ENCODE data around the gene RFT1. TPM values are rescaled to one million over a fixed set of nuclear protein-coding genes. Genes with fewer than 3 reads are reported as not detected.

RFT1 gene
- total RNA-seq, 2 experiments from 2014 or later, result 42.5 to 42.9 TPM

GRCh38 chr3:53134631-53135232 lies 4.5 kb upstream of the RFT1 start:
- DNase-seq (peak; percentile 80), ATAC-seq (peak; percentile 70)
- Mint-ChIP-seq H3K27me3 (no peaks in the 10 kb centered on the region), H3K9me3 (no peaks in the 10 kb centered on the region), H3K36me3 (ENCODE audit: low read depth) (peaks cover 1% of the 10 kb centered on the region), H3K27ac (no peak overlapping the region), H3K4me1 (ENCODE audit: low read depth) (peaks cover 10% of the 10 kb centered on the region), H3K4me3 (no peak overlapping the region)
- intact Hi-C loops (cut with micrococcal nuclease), result loop anchor here (5.0 to 10.0 kb wide), 2 partner anchors 63 to 210 kb away; partner anchors contain the start of gene DCP1A
- ChIA-PET POLR2A (no interaction called here), CTCF (interaction anchor here (0.8 to 11.3 kb wide), 26 partner anchors 8 to 211 kb away, joined by 3 to 178 read pairs (median 6); no protein-coding TSS in a partner anchor)
- TF ChIP-seq, protein P1, sequence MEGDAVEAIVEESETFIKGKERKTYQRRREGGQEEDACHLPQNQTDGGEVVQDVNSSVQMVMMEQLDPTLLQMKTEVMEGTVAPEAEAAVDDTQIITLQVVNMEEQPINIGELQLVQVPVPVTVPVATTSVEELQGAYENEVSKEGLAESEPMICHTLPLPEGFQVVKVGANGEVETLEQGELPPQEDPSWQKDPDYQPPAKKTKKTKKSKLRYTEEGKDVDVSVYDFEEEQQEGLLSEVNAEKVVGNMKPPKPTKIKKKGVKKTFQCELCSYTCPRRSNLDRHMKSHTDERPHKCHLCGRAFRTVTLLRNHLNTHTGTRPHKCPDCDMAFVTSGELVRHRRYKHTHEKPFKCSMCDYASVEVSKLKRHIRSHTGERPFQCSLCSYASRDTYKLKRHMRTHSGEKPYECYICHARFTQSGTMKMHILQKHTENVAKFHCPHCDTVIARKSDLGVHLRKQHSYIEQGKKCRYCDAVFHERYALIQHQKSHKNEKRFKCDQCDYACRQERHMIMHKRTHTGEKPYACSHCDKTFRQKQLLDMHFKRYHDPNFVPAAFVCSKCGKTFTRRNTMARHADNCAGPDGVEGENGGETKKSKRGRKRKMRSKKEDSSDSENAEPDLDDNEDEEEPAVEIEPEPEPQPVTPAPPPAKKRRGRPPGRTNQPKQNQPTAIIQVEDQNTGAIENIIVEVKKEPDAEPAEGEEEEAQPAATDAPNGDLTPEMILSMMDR (IDR thresholded peaks at IDR 0.05), result peak; percentile 73

- intact Hi-C loops (cut with micrococcal nuclease), result loop anchor here (5.0 to 10.0 kb wide), 2 partner anchors 65 to 212 kb away; partner anchors contain the start of gene DCP1A
- DNase-seq (no peak), ATAC-seq (no peak)
- Mint-ChIP-seq H3K27ac (no peak overlapping the region), H3K9me3 (no peaks in the 10 kb centered on the region), H3K27me3 (no peaks in the 10 kb centered on the region), H3K4me3 (no peak overlapping the region), H3K4me1 (ENCODE audit: low read depth) (peaks cover 18% of the 10 kb centered on the region), H3K36me3 (ENCODE audit: low read depth) (peaks cover 3% of the 10 kb centered on the region)
- POLR2A ChIA-PET, result interaction anchor here (1.0 kb wide), 2 partner anchors 53 to 60 kb away, joined by 3 to 4 read pairs; no protein-coding TSS in a partner anchor
- TF ChIP-seq, protein P1 (IDR thresholded peaks at IDR 0.05), result no peak
- CTCF ChIA-PET, result interaction anchor here (0.7 to 11.3 kb wide), 12 partner anchors 10 to 311 kb away, joined by 3 to 178 read pairs (median 8); partner anchors contain the start of gene PRKCD
These were observed 2.1 kb upstream of the RFT1 start for GRCh38 chr3:53132347-53132746.

DNA sequence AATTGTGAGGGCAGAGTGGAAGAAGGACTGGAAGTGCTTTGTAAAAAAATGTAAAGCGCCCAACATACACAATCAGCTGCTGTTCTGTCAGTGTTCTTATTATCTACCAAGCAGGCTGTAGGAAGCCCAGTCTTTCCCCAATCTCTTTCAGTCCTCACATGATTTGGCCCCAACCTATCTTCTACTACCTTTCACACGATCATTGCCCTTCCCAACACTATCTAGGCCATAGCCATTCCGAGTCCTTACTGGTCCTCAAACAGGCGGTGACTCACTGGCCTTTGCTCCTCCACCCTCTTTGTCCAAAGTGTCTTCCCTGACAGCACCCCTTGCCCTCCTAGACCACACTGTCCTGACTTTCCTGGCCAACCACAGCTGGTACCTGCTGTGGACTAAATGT lies 861 bp upstream of the RFT1 start:
- Mint-ChIP-seq H3K4me3 (peak overlapping the region; percentile 94), H3K36me3 (ENCODE audit: low read depth) (peaks cover 3% of the 10 kb centered on the region), H3K9me3 (no peaks in the 10 kb centered on the region), H3K4me1 (ENCODE audit: low read depth) (peaks cover 21% of the 10 kb centered on the region), H3K27me3 (no peaks in the 10 kb centered on the region), H3K27ac (peak overlapping the region; percentile 98)
- POLR2A ChIA-PET, result interaction anchor here (0.5 to 4.5 kb wide), 6 partner anchors 11 to 112 kb away, joined by 3 to 13 read pairs (median 6); partner anchors contain the start of gene PRKCD
- DNase-seq, result no peak
- no peak for ATAC-seq
- TF ChIP-seq, protein P1 (IDR thresholded peaks at IDR 0.05), result no peak
- intact Hi-C loops (cut with micrococcal nuclease), result loop anchor here (5.0 to 10.0 kb wide), 2 partner anchors 66 to 214 kb away; partner anchors contain the start of gene DCP1A
- CTCF ChIA-PET, result interaction anchor here (1.9 to 11.3 kb wide), 5 partner anchors 11 to 67 kb away, joined by 8 to 178 read pairs (median 12); partner anchors contain the start of gene PRKCD

- TF ChIP-seq, protein P1 (IDR thresholded peaks at IDR 0.05), result no peak
- CTCF ChIA-PET, result interaction anchor here (0.8 to 11.3 kb wide), 3 partner anchors 15 to 69 kb away, joined by 3 to 178 read pairs (median 12); no protein-coding TSS in a partner anchor
- intact Hi-C loops (cut with micrococcal nuclease), result no loop called here
- DNase-seq (no peak), ATAC-seq (no peak)
- peak overlapping the region; percentile 98 for H3K27ac Mint-ChIP-seq
- no peaks in the 10 kb centered on the region for H3K9me3 Mint-ChIP-seq
- no peaks in the 10 kb centered on the region for H3K27me3 Mint-ChIP-seq
- peaks cover 21% of the 10 kb centered on the region for H3K4me1 Mint-ChIP-seq (ENCODE audit: low read depth)
- peak overlapping the region; percentile 94 for H3K4me3 Mint-ChIP-seq
- POLR2A ChIA-PET, result interaction anchor here (0.7 to 4.5 kb wide), 9 partner anchors 9 to 206 kb away, joined by 3 to 13 read pairs (median 5); partner anchors contain the start of gene PRKCD
- H3K36me3 Mint-ChIP-seq (ENCODE audit: low read depth), result peaks cover 13% of the 10 kb centered on the region
These were observed 891 bp downstream of the RFT1 start for GRCh38 chr3:53129344-53129743.

GRCh38 chr3:53126601-53127000 lies 3.6 kb downstream of the RFT1 start:
- Mint-ChIP-seq H3K4me3 (no peak overlapping the region), H3K27ac (peak overlapping the region; percentile 20), H3K9me3 (no peaks in the 10 kb centered on the region), H3K27me3 (no peaks in the 10 kb centered on the region), H3K36me3 (ENCODE audit: low read depth) (peaks cover 28% of the 10 kb centered on the region), H3K4me1 (ENCODE audit: low read depth) (peaks cover 21% of the 10 kb centered on the region)
- TF ChIP-seq, protein P1 (IDR thresholded peaks at IDR 0.05), result no peak
- intact Hi-C loops (cut with micrococcal nuclease), result no loop called here
- ChIA-PET CTCF (interaction anchor here (1.7 to 11.3 kb wide), 4 partner anchors 10 to 72 kb away, joined by 4 to 178 read pairs (median 11); no protein-coding TSS in a partner anchor), POLR2A (interaction anchor here (4.5 kb wide), 1 partner anchor 17 kb away, joined by 13 read pairs; no protein-coding TSS in a partner anchor)
- no peak for ATAC-seq
- no peak for DNase-seq

Data from activated CD8-positive, alpha-beta T cell treated with anti-CD3 and anti-CD28 coated beads for 36 hours (primary cell).